Panc1 (cell line): ENCODE data around the gene METTL25B.

ENCODE experiments used
- SIN3A ChIP-seq: IDR thresholded peaks from 2 replicates; pipeline ENCODE4 v1.6.1; 2012; ENCODE audit warnings: low read depth, mild to moderate bottlenecking, low read length, moderate library complexity, borderline replicate concordance; ENCODE audit not compliant: insufficient read depth
- TF ChIP-seq, protein P1 (sequence below): fragments of 450-650 bp; IDR thresholded peaks from 2 replicates; pipeline ENCODE4 v1.5.1; 2017; ENCODE audit warnings: mild to moderate bottlenecking

DNA sequence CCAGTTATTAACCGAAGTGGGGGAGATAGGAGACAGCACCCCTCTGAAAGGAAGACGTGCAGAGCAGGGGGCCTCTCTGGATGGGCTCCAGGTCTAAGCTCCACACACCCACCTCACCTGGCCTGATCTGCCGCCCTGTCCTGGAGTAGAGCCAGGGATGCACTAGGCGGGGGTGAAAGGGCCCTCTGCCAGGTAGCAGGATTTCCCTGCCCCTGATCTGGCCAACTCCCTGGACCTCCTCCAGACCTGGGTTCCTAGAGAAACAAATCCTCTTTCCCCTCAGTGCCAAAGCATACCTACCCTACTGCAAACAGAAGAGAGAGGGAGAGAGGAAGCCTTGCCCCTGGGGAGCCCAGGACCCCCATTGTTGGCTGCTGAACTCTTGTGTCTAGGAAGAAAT, 24.9 kb upstream of the METTL25B start:
- TF ChIP-seq, protein P1, sequence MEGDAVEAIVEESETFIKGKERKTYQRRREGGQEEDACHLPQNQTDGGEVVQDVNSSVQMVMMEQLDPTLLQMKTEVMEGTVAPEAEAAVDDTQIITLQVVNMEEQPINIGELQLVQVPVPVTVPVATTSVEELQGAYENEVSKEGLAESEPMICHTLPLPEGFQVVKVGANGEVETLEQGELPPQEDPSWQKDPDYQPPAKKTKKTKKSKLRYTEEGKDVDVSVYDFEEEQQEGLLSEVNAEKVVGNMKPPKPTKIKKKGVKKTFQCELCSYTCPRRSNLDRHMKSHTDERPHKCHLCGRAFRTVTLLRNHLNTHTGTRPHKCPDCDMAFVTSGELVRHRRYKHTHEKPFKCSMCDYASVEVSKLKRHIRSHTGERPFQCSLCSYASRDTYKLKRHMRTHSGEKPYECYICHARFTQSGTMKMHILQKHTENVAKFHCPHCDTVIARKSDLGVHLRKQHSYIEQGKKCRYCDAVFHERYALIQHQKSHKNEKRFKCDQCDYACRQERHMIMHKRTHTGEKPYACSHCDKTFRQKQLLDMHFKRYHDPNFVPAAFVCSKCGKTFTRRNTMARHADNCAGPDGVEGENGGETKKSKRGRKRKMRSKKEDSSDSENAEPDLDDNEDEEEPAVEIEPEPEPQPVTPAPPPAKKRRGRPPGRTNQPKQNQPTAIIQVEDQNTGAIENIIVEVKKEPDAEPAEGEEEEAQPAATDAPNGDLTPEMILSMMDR: no peak
- TF ChIP-seq SIN3A: no peak
